ENCODE results near the gene N4BP2.

DNA sequence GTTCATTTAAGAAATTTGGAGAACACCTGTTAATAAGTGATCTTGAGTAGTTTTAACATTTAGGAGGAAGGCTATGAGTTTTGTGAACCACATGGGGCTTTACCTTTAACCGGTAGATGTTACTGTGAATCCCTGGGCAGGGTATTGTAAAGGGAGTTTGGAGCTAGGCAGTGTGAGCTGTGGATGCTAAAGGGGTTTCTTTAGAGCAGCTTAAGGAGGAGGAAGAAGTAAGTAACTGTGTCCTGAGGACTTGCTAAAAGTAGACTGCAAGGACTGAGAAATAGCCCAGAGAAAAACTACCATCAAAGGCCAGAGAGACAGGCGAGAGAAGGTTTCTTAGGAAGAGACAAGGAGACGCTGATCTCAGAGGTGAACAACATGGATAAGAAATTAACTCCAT lies 145.8 kb downstream of the N4BP2 start:
- TF ChIP-seq CTCF (IDR thresholded peaks at IDR 0.05) (no peak), EP300 (IDR thresholded peaks at IDR 0.05) (no peak), POLR2A (IDR thresholded peaks at IDR 0.05) (no peak)

Measured in tibial nerve (tissue), 4 donors.